Stimulated activated CD8-positive, alpha-beta memory T cell treated with anti-CD3 and anti-CD28 coated beads, Interleukin-7, amount 100 ng/mL, for 48 hours (primary cell): ENCODE data around the gene LRP10.
A peak's percentile ranks its signal among the peaks of the same experiment; 100 is the strongest.

Experiments used
- DNase-seq, 2 donors: peaks; one replicate each; pipeline ENCODE4 v3.0.0-alpha.2; 2020; ENCODE audit warnings: low read depth in 1 of 2; ENCODE audit errors: extremely low read depth in 1 of 2

Gene LRP10

GRCh38 chr14:22864979-22865378 lies 6.6 kb upstream of the LRP10 start:
- DNase-seq = no peak

GRCh38 chr14:22865424-22866405 lies 5.8 kb upstream of the LRP10 start:
- DNase-seq = no peak

DNA sequence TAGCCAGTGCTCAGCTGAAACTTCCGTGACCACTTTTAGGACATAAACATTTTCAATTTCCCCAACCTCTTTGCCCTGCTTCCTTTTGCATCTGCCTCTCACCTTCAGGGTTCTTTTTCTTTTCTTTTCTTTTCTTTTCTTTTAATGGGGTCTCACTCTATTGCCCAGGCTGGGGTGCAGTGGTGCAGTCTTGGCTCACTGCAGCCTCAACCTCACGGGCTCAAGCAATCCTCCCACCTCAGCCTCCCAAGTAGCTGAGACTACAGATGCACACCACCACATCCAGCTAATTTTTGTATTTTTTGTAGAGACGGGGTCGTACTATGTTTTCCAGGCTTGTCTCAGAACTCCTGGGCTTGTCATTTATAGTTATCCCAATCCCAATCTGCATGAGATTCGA lies 4.7 kb upstream of the LRP10 start:
- no peak for DNase-seq

DNA sequence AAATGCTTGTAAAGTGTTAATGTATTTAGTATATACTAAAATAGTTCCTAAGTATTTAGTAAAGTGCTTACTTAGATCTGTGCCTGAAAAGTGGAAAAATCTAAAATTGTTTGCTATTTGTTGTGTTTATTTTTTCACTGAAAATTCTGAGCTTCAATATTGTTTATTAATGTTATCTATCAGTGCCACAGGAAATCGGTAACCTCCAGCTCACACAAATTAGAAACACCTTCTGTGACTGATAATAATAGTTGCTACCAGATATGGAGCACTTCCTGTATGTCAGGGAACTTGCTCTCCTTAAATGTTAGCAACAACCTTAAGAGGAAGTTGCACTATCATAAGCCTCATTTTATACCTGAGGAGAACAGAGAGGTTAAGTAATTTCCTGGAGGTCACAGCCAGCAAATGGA lies 723 bp upstream of the LRP10 start:
- no peak for DNase-seq

DNA sequence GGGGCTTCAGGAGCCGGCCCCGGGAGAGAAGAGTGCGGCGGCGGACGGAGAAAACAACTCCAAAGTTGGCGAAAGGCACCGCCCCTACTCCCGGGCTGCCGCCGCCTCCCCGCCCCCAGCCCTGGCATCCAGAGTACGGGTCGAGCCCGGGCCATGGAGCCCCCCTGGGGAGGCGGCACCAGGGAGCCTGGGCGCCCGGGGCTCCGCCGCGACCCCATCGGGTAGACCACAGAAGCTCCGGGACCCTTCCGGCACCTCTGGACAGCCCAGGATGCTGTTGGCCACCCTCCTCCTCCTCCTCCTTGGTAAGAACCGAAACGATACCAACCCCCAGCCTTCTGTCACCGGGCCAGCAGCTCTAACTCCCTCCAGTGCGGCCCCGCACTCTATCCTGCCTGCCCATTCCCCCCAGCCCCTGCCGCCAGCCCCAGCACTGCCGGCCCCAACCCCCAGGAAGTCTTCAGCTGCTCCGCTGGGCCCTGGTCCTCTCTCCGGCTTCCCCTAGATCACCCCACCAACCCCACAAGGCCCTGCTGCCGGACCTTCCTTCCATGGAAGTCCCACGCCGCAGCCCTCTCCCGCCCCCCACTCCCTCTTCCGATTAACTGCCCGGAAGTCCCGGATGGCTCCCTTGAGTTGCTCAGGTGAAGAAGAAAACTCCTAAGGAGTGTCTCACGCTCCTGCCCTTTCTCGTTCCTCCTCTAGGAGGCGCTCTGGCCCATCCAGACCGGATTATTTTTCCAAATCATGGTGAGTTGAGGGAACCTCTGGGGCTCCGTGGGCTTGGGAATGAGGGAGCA lies 693 bp downstream of the LRP10 start:
- DNase-seq = peak in 1 of 2 donors; percentile 46

DNA sequence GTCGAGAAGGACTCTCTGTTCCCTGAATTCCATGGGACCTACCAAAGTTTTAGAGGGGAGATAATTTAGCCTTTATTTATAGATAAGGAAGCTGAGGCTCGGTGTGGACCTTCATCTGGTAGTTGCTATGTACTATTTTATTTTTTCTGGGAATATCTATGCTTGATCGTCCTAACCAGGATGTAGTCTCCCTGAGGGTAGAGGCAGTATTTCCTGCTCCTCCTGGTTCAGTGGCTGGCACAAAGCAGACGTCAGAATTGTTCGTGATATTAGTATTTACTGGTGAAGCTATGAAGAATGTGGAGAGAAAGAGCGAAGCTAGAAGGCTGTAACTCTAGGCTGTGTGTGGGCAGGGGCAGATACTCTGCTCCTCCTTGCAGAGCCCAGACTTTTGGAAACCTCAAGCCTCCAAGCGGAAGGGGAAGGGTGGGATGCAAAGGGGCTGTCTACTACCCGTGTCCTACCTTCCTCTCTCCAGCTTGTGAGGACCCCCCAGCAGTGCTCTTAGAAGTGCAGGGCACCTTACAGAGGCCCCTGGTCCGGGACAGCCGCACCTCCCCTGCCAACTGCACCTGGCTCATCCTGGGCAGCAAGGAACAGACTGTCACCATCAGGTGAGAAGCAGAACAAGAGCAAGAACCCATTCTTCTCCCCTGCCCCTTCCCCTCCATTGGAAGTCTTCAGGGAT lies 1.4 kb downstream of the LRP10 start:
- no peak for DNase-seq

GRCh38 chr14:22875003-22875747 lies 3.6 kb downstream of the LRP10 start:
- DNase-seq = no peak

DNA sequence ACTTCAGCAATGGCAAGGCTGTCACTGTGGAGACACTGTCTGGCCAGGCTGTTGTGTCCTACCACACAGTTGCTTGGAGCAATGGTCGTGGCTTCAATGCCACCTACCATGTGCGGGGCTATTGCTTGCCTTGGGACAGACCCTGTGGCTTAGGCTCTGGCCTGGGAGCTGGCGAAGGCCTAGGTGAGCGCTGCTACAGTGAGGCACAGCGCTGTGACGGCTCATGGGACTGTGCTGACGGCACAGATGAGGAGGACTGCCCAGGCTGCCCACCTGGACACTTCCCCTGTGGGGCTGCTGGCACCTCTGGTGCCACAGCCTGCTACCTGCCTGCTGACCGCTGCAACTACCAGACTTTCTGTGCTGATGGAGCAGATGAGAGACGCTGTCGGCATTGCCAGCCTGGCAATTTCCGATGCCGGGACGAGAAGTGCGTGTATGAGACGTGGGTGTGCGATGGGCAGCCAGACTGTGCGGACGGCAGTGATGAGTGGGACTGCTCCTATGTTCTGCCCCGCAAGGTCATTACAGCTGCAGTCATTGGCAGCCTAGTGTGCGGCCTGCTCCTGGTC lies 4.3 kb downstream of the LRP10 start:
- no peak for DNase-seq

GRCh38 chr14:22877000-22877501 lies 5.5 kb downstream of the LRP10 start:
- no peak for DNase-seq

GRCh38 chr14:22878271-22879246 lies 7.0 kb downstream of the LRP10 start:
- DNase-seq = no peak

DNA sequence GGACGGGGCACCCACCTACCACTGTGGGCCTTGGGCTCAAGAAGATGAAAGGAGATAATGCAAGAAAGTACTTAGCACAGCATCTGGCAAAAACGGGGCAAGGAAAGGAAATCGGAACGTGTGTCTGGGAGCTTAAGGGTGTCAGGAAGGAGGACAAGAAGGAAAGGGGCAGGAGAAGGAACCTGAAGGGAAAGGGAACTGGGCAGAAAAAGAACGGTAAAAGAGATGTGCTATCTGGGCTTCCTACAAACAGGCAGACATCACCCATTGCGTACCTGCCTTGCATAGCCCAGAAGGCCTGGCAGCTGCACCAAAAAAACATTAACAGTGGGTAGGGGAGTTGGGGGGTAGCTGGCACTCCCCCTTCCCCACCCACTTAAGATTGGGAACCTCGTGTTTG lies 10.5 kb downstream of the LRP10 start:
- DNase-seq = no peak

- DNase-seq = no peak
Measured at GRCh38 chr14:22882529-22883172, 11.1 kb downstream of the LRP10 start.

DNA sequence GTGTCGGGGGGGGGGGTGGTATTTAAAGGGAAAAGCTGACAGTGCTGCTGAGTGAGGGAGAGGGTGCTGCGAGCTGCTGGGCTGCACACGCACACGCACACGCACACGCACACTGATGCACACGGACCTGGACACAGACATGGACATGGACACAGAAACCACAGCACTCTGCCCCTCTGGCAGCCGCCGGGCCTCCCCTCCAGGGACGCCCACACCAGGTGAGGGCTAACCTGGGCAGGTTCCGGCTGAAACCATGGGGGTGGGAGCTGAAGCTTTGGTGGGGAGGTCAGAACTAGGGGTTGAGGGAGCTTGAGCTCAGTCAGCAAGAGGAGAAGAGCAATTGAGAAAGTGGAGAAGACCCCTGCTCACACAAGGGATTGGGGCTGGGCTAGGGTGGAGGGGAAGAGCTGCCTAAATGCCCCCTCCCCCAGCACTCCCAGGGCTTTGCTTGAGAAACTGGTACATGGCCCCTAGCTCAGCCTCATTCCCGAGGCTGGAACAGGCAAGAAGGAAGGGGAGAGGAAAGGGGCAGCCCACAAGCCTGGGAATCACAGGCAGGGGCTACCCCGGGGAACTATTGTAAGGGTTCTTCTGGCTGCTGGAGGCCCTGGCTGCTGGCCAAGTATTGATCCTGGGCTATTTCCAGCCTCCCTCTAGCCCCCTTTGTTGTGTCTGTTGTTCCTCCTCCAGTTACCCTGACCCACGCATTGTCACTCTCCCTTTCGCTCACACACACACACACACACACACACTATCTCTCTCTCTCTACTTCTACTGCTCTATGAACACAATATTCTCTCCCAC lies 11.8 kb downstream of the LRP10 start, which contains the start of gene REM2:
REM2 (plus strand) TSS at position 50 of the 804 bp plus-strand sequence; CDS start at position 116, 66 bp downstream.
- no peak for DNase-seq

- DNase-seq = no peak
Measured at GRCh38 chr14:22884076-22884737, 12.7 kb downstream of the LRP10 start.

DNA sequence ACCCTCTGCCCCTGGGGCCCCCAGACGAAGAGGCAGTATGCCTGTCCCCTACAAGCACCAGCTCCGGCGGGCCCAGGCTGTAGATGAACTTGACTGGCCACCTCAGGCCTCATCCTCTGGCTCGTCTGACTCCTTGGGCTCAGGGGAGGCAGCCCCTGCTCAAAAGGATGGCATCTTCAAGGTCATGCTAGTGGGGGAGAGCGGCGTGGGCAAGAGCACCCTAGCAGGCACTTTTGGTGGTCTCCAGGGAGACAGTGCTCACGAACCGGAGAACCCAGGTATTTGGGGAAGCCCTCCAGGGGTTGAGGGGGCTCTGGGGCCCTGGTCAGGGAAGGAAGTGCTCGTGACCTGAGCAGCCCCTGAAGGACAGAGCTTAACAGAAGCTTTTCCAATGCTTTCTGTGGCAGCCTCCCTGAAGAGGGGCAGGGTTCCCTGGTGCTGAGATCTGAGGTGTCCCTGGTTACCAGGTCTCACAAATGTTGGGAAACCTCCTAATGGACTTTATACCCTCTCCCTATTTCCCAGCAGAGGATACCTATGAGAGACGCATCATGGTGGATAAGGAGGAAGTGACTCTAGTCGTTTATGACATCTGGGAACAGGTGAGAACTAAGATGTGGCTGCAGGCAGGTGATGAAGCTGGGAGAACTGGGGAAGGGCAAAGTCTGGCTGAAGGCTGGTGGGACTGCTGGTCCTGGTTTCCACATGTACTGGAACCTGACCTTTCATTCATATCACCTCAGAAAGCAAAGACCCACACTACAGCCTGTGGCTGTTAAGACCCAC lies 13.4 kb downstream of the LRP10 start:
- DNase-seq = no peak

DNA sequence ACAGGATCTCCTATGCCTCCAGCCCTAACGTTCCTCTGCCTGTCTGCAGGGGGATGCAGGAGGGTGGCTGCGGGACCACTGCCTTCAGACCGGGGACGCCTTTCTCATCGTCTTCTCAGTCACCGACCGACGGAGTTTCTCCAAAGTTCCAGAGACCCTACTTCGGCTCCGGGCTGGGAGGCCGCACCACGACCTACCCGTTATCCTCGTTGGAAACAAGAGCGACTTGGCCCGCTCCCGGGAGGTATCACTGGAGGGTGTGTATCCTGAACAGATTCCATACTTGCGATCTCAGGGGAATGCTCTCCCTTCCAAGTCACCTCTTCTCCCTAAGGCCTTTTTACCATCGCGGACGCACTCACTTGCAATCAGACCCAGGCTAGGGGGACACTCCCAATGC lies 14.4 kb downstream of the LRP10 start:
- DNase-seq = no peak
